Aorta (tissue), 5 donors: Measurements from ENCODE around the gene CLCN7. TPM values are rescaled to one million over a fixed set of nuclear protein-coding genes. Genes with fewer than 3 reads are reported as not detected.

Experiments used
- ATAC-seq: fragments of 200-7000 bp; cut with Tn5 transposase; one replicate; pipeline ENCODE4 v1.9.1; 2022; ENCODE audit warnings: moderate library complexity; ENCODE audit not compliant: low FRiP score
- DNase-seq, 2 donors: peaks; one replicate each; pipeline ENCODE4 v3.0.0-alpha.2; 2020
- H3K27ac ChIP-seq, 2 donors: one replicate each; pipeline ENCODE4 v1.5.1; 2013; ENCODE audit warnings: low read length in 2 of 2, mild to moderate bottlenecking in 2 of 2, moderate library complexity in 2 of 2, control low read depth in 1 of 2, inconsistent platforms in 1 of 2, low read depth in 1 of 2
- H3K27me3 ChIP-seq, 2 donors: one replicate each; pipeline ENCODE4 v1.6.1; 2013; ENCODE audit warnings: control low read depth in 1 of 2, low read length in 1 of 2, mild to moderate bottlenecking in 1 of 2, moderate library complexity in 1 of 2; ENCODE audit not compliant: insufficient read depth in 2 of 2, control insufficient read depth in 1 of 2
- H3K36me3 ChIP-seq, 2 donors: one replicate each; pipeline ENCODE4 v1.6.1; 2013; ENCODE audit warnings: control low read depth in 1 of 2, low read length in 1 of 2, mild to moderate bottlenecking in 1 of 2; ENCODE audit not compliant: insufficient read depth in 2 of 2, control insufficient read depth in 1 of 2
- H3K4me1 ChIP-seq, 2 donors: one replicate each; pipeline ENCODE4 v1.6.1; 2013; ENCODE audit warnings: low read length in 2 of 2, control low read depth in 1 of 2, mild to moderate bottlenecking in 1 of 2, moderate library complexity in 1 of 2; ENCODE audit not compliant: insufficient read depth in 2 of 2, control insufficient read depth in 1 of 2
- H3K4me3 ChIP-seq, 2 donors: one replicate each; pipeline ENCODE4 v1.5.1; 2013; ENCODE audit warnings: low read length in 2 of 2, control low read depth in 1 of 2, mild to moderate bottlenecking in 1 of 2
- H3K9me3 ChIP-seq: one replicate; pipeline ENCODE4 v1.6.1; 2013; ENCODE audit warnings: mild to moderate bottlenecking, low read length; ENCODE audit not compliant: control insufficient read depth
- WGBS, 2 donors: extraction: QIAGEN DNeasy Blood & Tissue Kit; methylation state at CpG; one replicate each; pipeline ENCODE4 v1.1.7; 2013; 5-methylcytosine and 5-hydroxymethylcytosine counted together
- intact Hi-C, 2 donors: fragments of 100-400 bp; cut with DNase I; formaldehyde crosslinking; loops; one replicate each; pipeline versions ENCODE4 v1.14.2 to v1.15.0; 2022
- polyA plus RNA-seq, 2 donors: library from polyadenylated mRNA; stranded (reverse); fragments of 200-250 nt; gene quantifications; one replicate each; pipeline ENCODE4 v1.2.3, GENCODE V29; 2013
- total RNA-seq, 2 donors: library from RNA; stranded (reverse); fragmentation: NEBNext Ultra II Directional; extraction: Animal tissue kit (Norgen Biotek cat#: 25700); gene quantifications; one replicate each; pipeline ENCODE4 v1.2.1, GENCODE V29; 2021
- donor health status: healthy with polysubstance abuse.
- donor health status: Bipolar disorder and iron deficiency.
- donor health status: DM: no; HTN: no; CAD: no.
- donor health status: DM: no; HTN: no; CAD: no.
- donor health status: DM: yes; HTN: yes; CAD: no.

Gene CLCN7
- total and polyA plus RNA-seq, 4 donors: 14.5 to 90.9 (median 67.0) TPM

GRCh38 chr16:1464894-1465566, 9.8 kb downstream of the CLCN7 start:
- no peaks in the 10 kb centered on the region for H3K9me3 ChIP-seq
- H3K4me3 ChIP-seq: no peak overlapping the region
- no peaks in the 10 kb centered on the region for H3K4me1 ChIP-seq
- no peaks in the 10 kb centered on the region for H3K36me3 ChIP-seq
- DNase-seq (peak in 1 of 2 donors; percentile 29), ATAC-seq (no peak)
- H3K27ac ChIP-seq: no peak overlapping the region
- intact Hi-C loops: no loop called here
- 89 to 92% methylated on average over 33 of the region's 33 CpGs for WGBS, 2 donors
- H3K27me3 ChIP-seq: no peaks in the 10 kb centered on the region

GRCh38 chr16:1464196-1464893, 10.5 kb downstream of the CLCN7 start:
- Histone ChIP-seq H3K36me3 (no peaks in the 10 kb centered on the region), H3K4me3 (no peak overlapping the region), H3K9me3 (no peaks in the 10 kb centered on the region), H3K4me1 (no peaks in the 10 kb centered on the region), H3K27ac (no peak overlapping the region), H3K27me3 (no peaks in the 10 kb centered on the region)
- peak; percentile 24 for ATAC-seq
- WGBS, 2 donors: 92% methylated on average over 41 of the region's 41 CpGs
- intact Hi-C loops: no loop called here
- DNase-seq: no peak

GRCh38 chr16:1461146-1461545, 13.7 kb downstream of the CLCN7 start:
- no peaks in the 10 kb centered on the region for H3K4me1 ChIP-seq
- intact Hi-C loops: no loop called here
- H3K36me3 ChIP-seq: no peaks in the 10 kb centered on the region
- H3K4me3 ChIP-seq: no peak overlapping the region
- H3K27ac ChIP-seq: no peak overlapping the region
- no peaks in the 10 kb centered on the region for H3K9me3 ChIP-seq
- DNase-seq (no peak), ATAC-seq (no peak)
- WGBS, 2 donors: 86 to 87% methylated on average over 24 of the region's 24 CpGs
- no peaks in the 10 kb centered on the region for H3K27me3 ChIP-seq

GRCh38 chr16:1460602-1461138, 14.2 kb downstream of the CLCN7 start:
- no peak for ATAC-seq
- Histone ChIP-seq H3K9me3 (no peaks in the 10 kb centered on the region), H3K4me3 (no peak overlapping the region), H3K27ac (no peak overlapping the region), H3K36me3 (no peaks in the 10 kb centered on the region), H3K4me1 (no peaks in the 10 kb centered on the region), H3K27me3 (no peaks in the 10 kb centered on the region)
- 92% methylated on average over 30 of the region's 30 CpGs for WGBS, 2 donors
- intact Hi-C loops: no loop called here
- peak in 1 of 2 donors; percentile 66 for DNase-seq

- no peak for DNase-seq
- Histone ChIP-seq H3K27me3 (no peaks in the 10 kb centered on the region), H3K4me3 (no peak overlapping the region), H3K27ac (no peak overlapping the region), H3K9me3 (no peaks in the 10 kb centered on the region), H3K4me1 (no peaks in the 10 kb centered on the region), H3K36me3 (no peaks in the 10 kb centered on the region)
- ATAC-seq: no peak
- 72 to 87% methylated on average over 9 to 10 of the region's 10 CpGs for WGBS, 2 donors
- intact Hi-C loops: no loop called here
Observed at GRCh38 chr16:1459967-1460366, 14.9 kb downstream of the CLCN7 start.

- 87 to 89% methylated on average over 14 of the region's 14 CpGs for WGBS, 2 donors
- ATAC-seq (no peak), DNase-seq (no peak)
- H3K4me1 ChIP-seq: no peaks in the 10 kb centered on the region
- intact Hi-C loops: no loop called here
- no peak overlapping the region for H3K27ac ChIP-seq
- H3K9me3 ChIP-seq: no peaks in the 10 kb centered on the region
- H3K4me3 ChIP-seq: no peak overlapping the region
- H3K27me3 ChIP-seq: no peaks in the 10 kb centered on the region
- H3K36me3 ChIP-seq: no peaks in the 10 kb centered on the region
Observed at GRCh38 chr16:1458977-1459341, 15.9 kb downstream of the CLCN7 start.

- Histone ChIP-seq H3K9me3 (no peaks in the 10 kb centered on the region), H3K27ac (no peak overlapping the region), H3K4me3 (no peak overlapping the region), H3K36me3 (peaks cover 0 to 3% of the 10 kb centered on the region in 2 donors), H3K27me3 (no peaks in the 10 kb centered on the region), H3K4me1 (no peaks in the 10 kb centered on the region)
- 93 to 94% methylated on average over 26 of the region's 26 CpGs for WGBS, 2 donors
- ATAC-seq: no peak
- no peak for DNase-seq
- intact Hi-C loops: no loop called here
Observed at GRCh38 chr16:1458336-1458976, 16.4 kb downstream of the CLCN7 start.

GRCh38 chr16:1457489-1458245, 17.2 kb downstream of the CLCN7 start:
- DNase-seq: no peak
- intact Hi-C loops: no loop called here
- Histone ChIP-seq H3K27ac (no peak overlapping the region), H3K9me3 (no peaks in the 10 kb centered on the region), H3K4me3 (no peak overlapping the region), H3K27me3 (no peaks in the 10 kb centered on the region), H3K4me1 (no peaks in the 10 kb centered on the region), H3K36me3 (peaks cover 0 to 5% of the 10 kb centered on the region in 2 donors)
- no peak for ATAC-seq
- WGBS, 2 donors: 94 to 95% methylated on average over 42 of the region's 42 CpGs
